Measurements from ENCODE around the gene TNFSF11. TPM values are rescaled to one million over a fixed set of nuclear protein-coding genes. Genes with fewer than 3 reads are reported as not detected.

The TNFSF11 gene
- polyA plus RNA-seq, 3 donors, result not detected

DNA sequence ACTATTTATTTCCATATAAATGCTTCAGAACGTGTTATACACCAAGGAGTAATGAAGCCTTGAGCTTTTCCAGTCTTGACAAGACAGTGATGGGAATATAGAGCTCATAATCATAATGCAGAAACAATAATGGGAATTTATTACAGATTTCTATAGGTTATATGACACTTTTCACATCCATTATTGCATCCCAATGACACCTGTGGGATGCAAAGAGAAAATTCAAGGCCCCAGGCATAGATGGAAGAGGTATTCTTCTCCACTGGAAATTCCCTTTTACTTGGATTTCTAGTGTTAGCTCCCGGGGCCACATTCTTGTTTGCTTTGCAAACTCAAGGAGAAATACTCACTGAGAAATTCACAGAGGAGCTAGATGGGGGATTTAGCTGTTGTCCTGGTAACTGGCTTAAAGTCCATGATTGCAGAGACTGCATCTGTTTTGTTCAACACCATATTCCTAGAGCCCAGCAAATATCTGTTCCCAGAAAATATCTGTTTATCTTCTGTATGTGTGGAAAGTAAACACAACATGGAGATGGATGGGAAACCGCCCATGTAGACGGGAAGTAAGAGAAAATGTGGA lies 30.6 kb upstream of the TNFSF11 start:
- DNase-seq, result no peak
- no peaks in the 10 kb centered on the region for H4K20me1 ChIP-seq (ENCODE audit: insufficient read depth, low read length)
- no peaks in the 10 kb centered on the region for H3K27me3 ChIP-seq (ENCODE audit: control insufficient read depth in 2 of 2, insufficient read depth in 2 of 2, low read length in 2 of 2)
- no peaks in the 10 kb centered on the region for H3K9me3 ChIP-seq (replicated peaks in 1 of 2; ENCODE audit: control insufficient read depth in 1 of 2, insufficient read depth in 1 of 2, low read length in 2 of 2)
- peaks cover 0 to 2% (median 0%) of the 10 kb centered on the region in 3 donors for H3K27me3 Mint-ChIP-seq (ENCODE audit: low read depth in 3 of 3)
- H2AFZ ChIP-seq (ENCODE audit: insufficient read depth, low read depth, low read length, poor library complexity, severe bottlenecking), result no peak overlapping the region
- no peak overlapping the region for H3K9ac ChIP-seq (ENCODE audit: insufficient read depth, low read length, poor library complexity, severe bottlenecking)
- no peak overlapping the region for H3K4me3 ChIP-seq (replicated peaks in 1 of 3; ENCODE audit: low read depth in 2 of 3, low read length in 3 of 3)
- no peak overlapping the region for H3K27ac Mint-ChIP-seq
- H3K9me3 Mint-ChIP-seq, result peaks cover 0 to 2% (median 0%) of the 10 kb centered on the region in 7 donors
- TF ChIP-seq, protein P1, sequence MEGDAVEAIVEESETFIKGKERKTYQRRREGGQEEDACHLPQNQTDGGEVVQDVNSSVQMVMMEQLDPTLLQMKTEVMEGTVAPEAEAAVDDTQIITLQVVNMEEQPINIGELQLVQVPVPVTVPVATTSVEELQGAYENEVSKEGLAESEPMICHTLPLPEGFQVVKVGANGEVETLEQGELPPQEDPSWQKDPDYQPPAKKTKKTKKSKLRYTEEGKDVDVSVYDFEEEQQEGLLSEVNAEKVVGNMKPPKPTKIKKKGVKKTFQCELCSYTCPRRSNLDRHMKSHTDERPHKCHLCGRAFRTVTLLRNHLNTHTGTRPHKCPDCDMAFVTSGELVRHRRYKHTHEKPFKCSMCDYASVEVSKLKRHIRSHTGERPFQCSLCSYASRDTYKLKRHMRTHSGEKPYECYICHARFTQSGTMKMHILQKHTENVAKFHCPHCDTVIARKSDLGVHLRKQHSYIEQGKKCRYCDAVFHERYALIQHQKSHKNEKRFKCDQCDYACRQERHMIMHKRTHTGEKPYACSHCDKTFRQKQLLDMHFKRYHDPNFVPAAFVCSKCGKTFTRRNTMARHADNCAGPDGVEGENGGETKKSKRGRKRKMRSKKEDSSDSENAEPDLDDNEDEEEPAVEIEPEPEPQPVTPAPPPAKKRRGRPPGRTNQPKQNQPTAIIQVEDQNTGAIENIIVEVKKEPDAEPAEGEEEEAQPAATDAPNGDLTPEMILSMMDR (IDR thresholded peaks at IDR 0.05), result no peak
- no peak overlapping the region for H3K4me2 ChIP-seq (replicated peaks; ENCODE audit: extremely low read depth, low read length, poor library complexity, severe bottlenecking)
- no peak overlapping the region for H3K27ac ChIP-seq (ENCODE audit: low read depth in 1 of 2, low read length in 2 of 2)
- peaks cover 9 to 13% of the 10 kb centered on the region in 2 donors for H3K4me1 ChIP-seq (ENCODE audit: control insufficient read depth in 1 of 2, insufficient read depth in 2 of 2, low read length in 2 of 2)
- no peak overlapping the region for H3K4me3 Mint-ChIP-seq
- no peaks in the 10 kb centered on the region for H3K36me3 ChIP-seq (replicated peaks in 1 of 2; ENCODE audit: control insufficient read depth in 1 of 2, insufficient read depth in 2 of 2, low read length in 2 of 2)
- no peaks in the 10 kb centered on the region for H3K36me3 Mint-ChIP-seq
- intact Hi-C loops (cut with micrococcal nuclease), result no loop called here
- no CpG with 5 or more reads among the region's 4 CpGs for WGBS (ENCODE audit: insufficient coverage)
- no peaks in the 10 kb centered on the region for H3K79me2 ChIP-seq (ENCODE audit: insufficient read depth, low read length)
- H3K4me1 Mint-ChIP-seq, result peaks cover 21% of the 10 kb centered on the region

DNA sequence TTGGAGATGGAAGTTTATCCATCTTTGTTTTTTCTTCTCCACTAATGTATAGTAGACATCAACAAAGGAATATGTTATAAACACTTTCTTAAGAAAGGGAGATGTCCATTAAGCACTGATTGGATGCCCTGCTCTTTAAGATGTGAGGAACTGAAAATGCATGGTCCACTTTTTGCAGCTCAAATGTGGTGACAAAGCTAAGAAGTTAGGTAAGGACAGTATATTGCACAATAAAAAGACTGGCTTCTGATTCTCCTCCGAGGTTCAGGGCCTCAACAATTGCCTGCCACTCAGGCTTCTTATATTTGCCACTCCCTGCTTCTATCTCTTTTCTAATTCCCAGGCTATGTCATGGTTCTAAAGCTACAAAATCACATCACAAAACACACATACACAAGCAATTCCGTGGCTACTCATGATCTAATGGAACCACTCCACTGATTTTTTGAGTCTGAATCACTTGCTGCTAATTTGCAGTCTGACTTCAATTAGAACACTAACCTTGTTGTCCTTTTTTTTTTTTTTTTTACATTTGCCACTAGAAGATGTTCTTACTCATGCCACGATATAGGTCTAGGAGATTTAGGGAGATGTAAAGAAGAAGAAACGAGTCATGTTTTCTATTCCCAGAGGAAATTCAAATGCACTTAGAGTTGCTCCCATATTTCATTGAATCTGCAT lies 29.6 kb upstream of the TNFSF11 start:
- TF ChIP-seq, protein P1 (IDR thresholded peaks at IDR 0.05), result no peak
- Histone ChIP-seq H3K36me3 (replicated peaks in 1 of 2; ENCODE audit: control insufficient read depth in 1 of 2, insufficient read depth in 2 of 2, low read length in 2 of 2) (no peaks in the 10 kb centered on the region), H3K9me3 (replicated peaks in 1 of 2; ENCODE audit: control insufficient read depth in 1 of 2, insufficient read depth in 1 of 2, low read length in 2 of 2) (no peaks in the 10 kb centered on the region), H3K27ac (ENCODE audit: low read depth in 1 of 2, low read length in 2 of 2) (peak overlapping the region in 1 of 2 donors; percentile 22), H2AFZ (ENCODE audit: insufficient read depth, low read depth, low read length, poor library complexity, severe bottlenecking) (no peak overlapping the region), H3K27me3 (ENCODE audit: control insufficient read depth in 2 of 2, insufficient read depth in 2 of 2, low read length in 2 of 2) (no peaks in the 10 kb centered on the region), H3K4me2 (replicated peaks; ENCODE audit: extremely low read depth, low read length, poor library complexity, severe bottlenecking) (no peak overlapping the region), H4K20me1 (ENCODE audit: insufficient read depth, low read length) (no peaks in the 10 kb centered on the region), H3K79me2 (ENCODE audit: insufficient read depth, low read length) (no peaks in the 10 kb centered on the region), H3K4me3 (replicated peaks in 1 of 3; ENCODE audit: low read depth in 2 of 3, low read length in 3 of 3) (no peak overlapping the region), H3K4me1 (ENCODE audit: control insufficient read depth in 1 of 2, insufficient read depth in 2 of 2, low read length in 2 of 2) (peaks cover 18 to 21% of the 10 kb centered on the region in 2 donors), H3K9ac (ENCODE audit: insufficient read depth, low read length, poor library complexity, severe bottlenecking) (no peak overlapping the region)
- Mint-ChIP-seq H3K36me3 (no peaks in the 10 kb centered on the region), H3K4me3 (no peak overlapping the region), H3K4me1 (peaks cover 29% of the 10 kb centered on the region), H3K27me3 (ENCODE audit: low read depth in 3 of 3) (peaks cover 0 to 2% (median under 1%) of the 10 kb centered on the region in 3 donors), H3K9me3 (peaks cover 0 to 2% (median 0%) of the 10 kb centered on the region in 7 donors), H3K27ac (peak overlapping the region in 6 of 7 donors; percentile 1 to 70 (median 36))
- intact Hi-C loops (cut with micrococcal nuclease), result no loop called here
- WGBS (ENCODE audit: insufficient coverage), result 100% methylated on average over 1 of the region's 4 CpGs
- peak; percentile 30 to 42 (median 34) for DNase-seq
